ES-I3 (cell line): ENCODE measurements around the gene CRTC1.

Experiments used
- H3K36me3 ChIP-seq: 2 replicates; pipeline ENCODE4 v1.6.1; 2013; ENCODE audit warnings: mild to moderate bottlenecking, low read length, control low read depth, moderate library complexity; ENCODE audit not compliant: insufficient read depth
- H3K4me1 ChIP-seq: 2 replicates; pipeline ENCODE4 v1.6.1; 2013; ENCODE audit warnings: mild to moderate bottlenecking, control low read depth, low read length; ENCODE audit not compliant: insufficient read depth
- H3K9ac ChIP-seq: 2 replicates; pipeline ENCODE4 v1.6.1; 2013; ENCODE audit warnings: low read depth, mild to moderate bottlenecking, low read length, moderate library complexity
- H3K9me3 ChIP-seq: 2 replicates; pipeline ENCODE4 v1.6.1; 2013; ENCODE audit warnings: mild to moderate bottlenecking, low read length, moderate library complexity; ENCODE audit not compliant: control insufficient read depth, insufficient read depth

The CRTC1 gene

GRCh38 chr19:18742838-18743783 lies 59.6 kb downstream of the CRTC1 start:
- no peak overlapping the region for H3K9ac ChIP-seq
- H3K9me3 ChIP-seq, result no peaks in the 10 kb centered on the region
- no peaks in the 10 kb centered on the region for H3K36me3 ChIP-seq
- peaks cover 4% of the 10 kb centered on the region; the same call in 1 of the 2 replicates for H3K4me1 ChIP-seq

- Histone ChIP-seq H3K9ac (no peak overlapping the region), H3K9me3 (no peaks in the 10 kb centered on the region), H3K4me1 (peaks cover 4% of the 10 kb centered on the region; the same call in 1 of the 2 replicates), H3K36me3 (no peaks in the 10 kb centered on the region)
Measured at GRCh38 chr19:18743784-18744418, 60.4 kb downstream of the CRTC1 start.

- Histone ChIP-seq H3K9ac (no peak overlapping the region), H3K4me1 (peaks cover 10% of the 10 kb centered on the region; the same call in 1 of the 2 replicates), H3K36me3 (no peaks in the 10 kb centered on the region), H3K9me3 (no peaks in the 10 kb centered on the region)
Measured at GRCh38 chr19:18745012-18745735, 61.7 kb downstream of the CRTC1 start.

- H3K9me3 ChIP-seq, result no peaks in the 10 kb centered on the region
- H3K9ac ChIP-seq, result no peak overlapping the region
- peaks cover 10% of the 10 kb centered on the region; the same call in 1 of the 2 replicates for H3K4me1 ChIP-seq
- no peaks in the 10 kb centered on the region for H3K36me3 ChIP-seq
Measured at GRCh38 chr19:18745931-18746330, 62.5 kb downstream of the CRTC1 start.

GRCh38 chr19:18746401-18747325 lies 63.2 kb downstream of the CRTC1 start:
- no peaks in the 10 kb centered on the region for H3K9me3 ChIP-seq
- no peaks in the 10 kb centered on the region for H3K36me3 ChIP-seq
- no peak overlapping the region for H3K9ac ChIP-seq
- peaks cover 10% of the 10 kb centered on the region; the same call in 1 of the 2 replicates for H3K4me1 ChIP-seq

- H3K36me3 ChIP-seq, result no peaks in the 10 kb centered on the region
- no peaks in the 10 kb centered on the region for H3K9me3 ChIP-seq
- H3K4me1 ChIP-seq, result peaks cover 10% of the 10 kb centered on the region; the same call in 1 of the 2 replicates
- no peak overlapping the region for H3K9ac ChIP-seq
Measured at GRCh38 chr19:18749362-18750231, 66.1 kb downstream of the CRTC1 start.

- H3K9me3 ChIP-seq, result no peaks in the 10 kb centered on the region
- H3K36me3 ChIP-seq, result no peaks in the 10 kb centered on the region
- peaks cover 10% of the 10 kb centered on the region; the same call in 1 of the 2 replicates for H3K4me1 ChIP-seq
- no peak overlapping the region for H3K9ac ChIP-seq
Measured at GRCh38 chr19:18750295-18750970, 67.0 kb downstream of the CRTC1 start.

- Histone ChIP-seq H3K4me1 (peaks cover 9% of the 10 kb centered on the region; the same call in 1 of the 2 replicates), H3K9ac (no peak overlapping the region), H3K9me3 (no peaks in the 10 kb centered on the region), H3K36me3 (no peaks in the 10 kb centered on the region)
Measured at GRCh38 chr19:18751571-18751970, 68.1 kb downstream of the CRTC1 start.

GRCh38 chr19:18754501-18754900 lies 71.0 kb downstream of the CRTC1 start:
- H3K36me3 ChIP-seq, result no peaks in the 10 kb centered on the region
- H3K9ac ChIP-seq, result no peak overlapping the region
- H3K9me3 ChIP-seq, result no peaks in the 10 kb centered on the region
- peaks cover 6% of the 10 kb centered on the region; the same call in 1 of the 2 replicates for H3K4me1 ChIP-seq

GRCh38 chr19:18756896-18757295 lies 73.4 kb downstream of the CRTC1 start:
- no peaks in the 10 kb centered on the region for H3K36me3 ChIP-seq
- no peak overlapping the region for H3K9ac ChIP-seq
- H3K9me3 ChIP-seq, result no peaks in the 10 kb centered on the region
- no peaks in the 10 kb centered on the region for H3K4me1 ChIP-seq

GRCh38 chr19:18759304-18759994 lies 76.0 kb downstream of the CRTC1 start:
- no peak overlapping the region for H3K9ac ChIP-seq
- peaks cover 5% of the 10 kb centered on the region; the same call in 1 of the 2 replicates for H3K4me1 ChIP-seq
- no peaks in the 10 kb centered on the region for H3K9me3 ChIP-seq
- H3K36me3 ChIP-seq, result no peaks in the 10 kb centered on the region

GRCh38 chr19:18759995-18760426 lies 76.5 kb downstream of the CRTC1 start:
- peaks cover 5% of the 10 kb centered on the region; the same call in 1 of the 2 replicates for H3K4me1 ChIP-seq
- no peaks in the 10 kb centered on the region for H3K36me3 ChIP-seq
- H3K9me3 ChIP-seq, result no peaks in the 10 kb centered on the region
- H3K9ac ChIP-seq, result no peak overlapping the region
